ENCODE results near the gene DLG1.

DLG1 gene

DNA sequence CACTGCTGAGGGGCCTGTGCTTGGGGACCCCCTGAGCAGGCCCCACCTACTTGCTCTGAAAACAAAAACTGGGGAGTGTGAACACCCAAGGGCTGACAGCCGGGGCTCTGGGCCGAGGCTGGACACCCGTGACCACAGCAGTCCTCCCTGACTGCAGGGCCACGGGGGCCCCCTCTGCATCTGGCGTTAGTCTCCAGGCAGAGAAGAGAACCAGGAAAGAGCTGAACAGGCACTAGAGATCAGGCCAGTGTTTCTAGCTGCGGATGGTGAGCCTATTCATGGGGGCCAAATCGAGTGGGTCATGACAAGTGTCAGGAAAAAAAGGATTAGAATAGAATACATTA lies 285.9 kb downstream of the DLG1 start:
- TF ChIP-seq, protein P1, sequence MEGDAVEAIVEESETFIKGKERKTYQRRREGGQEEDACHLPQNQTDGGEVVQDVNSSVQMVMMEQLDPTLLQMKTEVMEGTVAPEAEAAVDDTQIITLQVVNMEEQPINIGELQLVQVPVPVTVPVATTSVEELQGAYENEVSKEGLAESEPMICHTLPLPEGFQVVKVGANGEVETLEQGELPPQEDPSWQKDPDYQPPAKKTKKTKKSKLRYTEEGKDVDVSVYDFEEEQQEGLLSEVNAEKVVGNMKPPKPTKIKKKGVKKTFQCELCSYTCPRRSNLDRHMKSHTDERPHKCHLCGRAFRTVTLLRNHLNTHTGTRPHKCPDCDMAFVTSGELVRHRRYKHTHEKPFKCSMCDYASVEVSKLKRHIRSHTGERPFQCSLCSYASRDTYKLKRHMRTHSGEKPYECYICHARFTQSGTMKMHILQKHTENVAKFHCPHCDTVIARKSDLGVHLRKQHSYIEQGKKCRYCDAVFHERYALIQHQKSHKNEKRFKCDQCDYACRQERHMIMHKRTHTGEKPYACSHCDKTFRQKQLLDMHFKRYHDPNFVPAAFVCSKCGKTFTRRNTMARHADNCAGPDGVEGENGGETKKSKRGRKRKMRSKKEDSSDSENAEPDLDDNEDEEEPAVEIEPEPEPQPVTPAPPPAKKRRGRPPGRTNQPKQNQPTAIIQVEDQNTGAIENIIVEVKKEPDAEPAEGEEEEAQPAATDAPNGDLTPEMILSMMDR (IDR thresholded peaks at IDR 0.05; ENCODE audit: low read depth, low read length, missing control alignments) = no peak
- no peak overlapping the region for H3K4me3 ChIP-seq (ENCODE audit: low read depth, low read length)
- DNase-seq (ENCODE audit: low read depth) = no peak

DNA sequence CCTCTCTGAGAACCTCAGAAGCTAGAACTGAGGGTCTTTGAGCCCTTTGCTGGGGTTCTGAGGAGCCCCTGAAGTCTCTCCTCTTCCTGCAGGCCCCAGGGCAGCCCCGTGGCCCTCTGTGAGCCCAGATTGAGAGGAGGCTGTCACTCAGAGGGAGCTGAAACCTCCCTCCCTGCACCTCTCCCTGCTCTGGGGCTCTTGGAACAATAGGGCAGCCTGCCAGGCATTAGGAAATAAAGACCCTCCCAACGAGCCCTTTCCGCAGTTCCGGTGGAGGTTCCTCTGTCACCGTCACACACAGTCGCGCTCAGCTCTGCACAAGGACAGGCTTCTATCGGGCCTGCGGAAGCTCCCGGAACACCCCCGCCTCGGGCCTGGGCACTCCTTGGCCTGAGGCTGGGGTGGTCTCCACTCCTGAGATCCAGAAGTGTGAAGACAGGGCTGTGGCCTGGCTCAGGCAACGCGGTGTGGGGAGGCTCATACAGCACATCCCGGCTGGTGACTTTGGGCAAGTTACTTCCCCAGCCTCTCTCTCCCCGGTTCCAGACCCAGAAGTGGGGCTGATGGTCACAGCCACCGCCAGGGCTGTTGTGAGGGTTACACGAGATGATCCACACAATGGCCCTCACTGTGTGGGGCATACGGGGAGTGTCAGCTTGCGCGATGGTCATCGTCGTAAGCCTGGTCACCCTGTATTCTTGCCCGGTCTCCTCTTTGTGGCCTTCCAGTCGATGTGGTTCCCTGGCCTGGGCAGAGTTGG lies 286.5 kb downstream of the DLG1 start:
- no peak overlapping the region for H3K4me3 ChIP-seq (ENCODE audit: low read depth, low read length)
- TF ChIP-seq, protein P1 (IDR thresholded peaks at IDR 0.05; ENCODE audit: low read depth, low read length, missing control alignments) = no peak
- DNase-seq (ENCODE audit: low read depth) = no peak

DNA sequence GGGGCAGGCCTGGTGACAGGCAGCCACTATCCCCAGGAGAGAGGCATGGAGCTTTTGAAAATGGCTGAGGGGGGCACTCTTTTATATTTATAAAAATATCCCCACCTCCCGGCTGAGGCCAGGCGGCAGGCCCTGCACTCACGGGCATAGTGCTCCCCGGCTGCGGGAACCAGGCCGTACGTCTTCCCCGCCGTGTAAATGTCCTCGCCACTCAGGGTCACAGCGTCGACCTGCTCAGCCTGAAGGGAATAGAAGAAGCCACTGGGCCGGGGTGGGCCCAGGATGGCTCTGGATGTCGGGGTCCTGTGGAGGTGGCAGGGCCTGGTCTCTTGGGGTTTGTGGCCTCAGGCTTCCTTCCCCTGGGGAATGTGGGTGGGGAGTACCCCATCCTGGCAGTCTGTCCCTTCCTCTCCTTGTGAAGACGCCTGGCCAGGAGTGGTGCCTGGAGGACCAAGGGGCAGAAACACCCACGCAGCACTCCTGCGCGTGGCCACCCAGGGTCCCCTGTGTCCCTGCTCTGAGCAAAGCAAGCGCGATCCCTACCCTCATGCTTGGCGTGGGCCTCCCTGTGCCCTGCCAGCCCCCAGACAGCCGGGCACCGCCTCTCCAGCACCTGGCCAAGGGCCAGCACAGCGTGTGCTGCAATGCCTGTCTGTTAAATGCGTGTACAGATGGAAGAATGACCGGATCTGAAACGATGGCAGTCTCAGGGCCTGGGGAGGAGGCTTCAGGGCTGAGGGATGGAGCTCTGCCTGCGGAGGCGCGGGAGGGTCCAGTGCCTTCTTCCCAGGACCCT lies 287.7 kb downstream of the DLG1 start:
- no peak for DNase-seq (ENCODE audit: low read depth)
- TF ChIP-seq, protein P1 (IDR thresholded peaks at IDR 0.05; ENCODE audit: low read depth, low read length, missing control alignments) = no peak
- H3K4me3 ChIP-seq (ENCODE audit: low read depth, low read length) = no peak overlapping the region

DNA sequence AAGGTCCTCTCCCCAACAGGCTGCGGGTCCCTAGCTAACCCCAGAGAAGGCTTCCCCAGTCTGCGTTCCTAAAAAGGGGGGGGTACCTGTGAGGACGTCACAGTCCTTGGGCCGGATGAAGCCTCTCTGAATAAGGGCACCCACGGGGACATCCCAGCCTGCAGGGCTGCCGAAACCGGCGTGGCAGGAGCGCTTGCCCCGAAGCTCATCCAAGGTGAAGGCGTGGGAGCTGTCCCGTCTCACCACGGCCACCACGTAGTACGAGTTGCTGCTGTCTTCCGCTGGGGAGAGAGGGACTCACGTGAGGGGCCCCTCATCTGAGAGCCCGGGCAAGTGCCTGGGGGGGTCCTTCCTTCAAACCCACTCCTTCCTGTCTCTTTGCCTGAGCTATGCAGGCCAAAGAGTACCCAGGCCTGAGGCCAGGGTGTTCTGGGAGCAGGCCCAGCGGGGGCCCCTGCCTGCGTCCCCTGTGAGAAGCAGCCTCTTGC lies 288.8 kb downstream of the DLG1 start:
- TF ChIP-seq, protein P1 (IDR thresholded peaks at IDR 0.05; ENCODE audit: low read depth, low read length, missing control alignments) = no peak
- DNase-seq (ENCODE audit: low read depth) = no peak
- H3K4me3 ChIP-seq (ENCODE audit: low read depth, low read length) = no peak overlapping the region

DNA sequence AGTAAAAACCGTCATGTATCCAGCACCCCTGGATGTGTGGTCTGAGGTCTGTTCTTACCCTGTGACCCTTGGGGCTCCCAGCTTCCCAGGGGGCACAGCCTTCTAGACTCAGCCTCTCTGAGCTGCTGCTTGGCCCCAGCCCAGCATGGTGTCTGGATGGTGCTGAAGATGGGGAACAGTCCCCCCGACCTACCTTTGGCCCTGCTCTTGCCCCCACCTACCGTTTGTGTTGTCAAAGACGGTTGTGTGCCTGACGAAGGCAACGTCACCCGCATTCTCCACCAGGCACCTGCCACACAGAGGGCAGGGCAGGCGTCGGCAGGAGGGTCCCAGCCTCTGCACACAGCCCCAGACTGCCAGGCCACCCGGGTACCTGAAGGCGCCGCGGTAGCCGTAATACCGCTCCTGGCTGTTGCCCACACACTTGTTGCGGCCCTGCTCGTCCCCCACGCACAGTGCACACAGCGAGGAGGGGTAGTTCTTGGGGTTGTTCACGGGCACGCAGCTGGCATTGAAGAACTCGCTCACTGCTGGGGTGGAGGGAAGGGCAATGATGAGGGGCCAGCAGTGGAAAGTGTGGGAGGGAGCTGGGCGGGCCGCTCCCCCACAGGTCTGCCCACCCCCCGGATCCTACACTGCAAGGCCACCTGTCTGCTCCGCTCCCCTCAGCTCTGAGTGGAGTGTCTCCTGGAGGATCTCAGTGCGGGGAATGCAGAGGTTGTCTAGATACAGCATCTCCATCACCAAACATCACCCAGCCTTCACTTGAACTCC lies 289.8 kb downstream of the DLG1 start:
- DNase-seq (ENCODE audit: low read depth) = no peak
- H3K4me3 ChIP-seq (ENCODE audit: low read depth, low read length) = no peak overlapping the region
- TF ChIP-seq, protein P1 (IDR thresholded peaks at IDR 0.05; ENCODE audit: low read depth, low read length, missing control alignments) = no peak

DNA sequence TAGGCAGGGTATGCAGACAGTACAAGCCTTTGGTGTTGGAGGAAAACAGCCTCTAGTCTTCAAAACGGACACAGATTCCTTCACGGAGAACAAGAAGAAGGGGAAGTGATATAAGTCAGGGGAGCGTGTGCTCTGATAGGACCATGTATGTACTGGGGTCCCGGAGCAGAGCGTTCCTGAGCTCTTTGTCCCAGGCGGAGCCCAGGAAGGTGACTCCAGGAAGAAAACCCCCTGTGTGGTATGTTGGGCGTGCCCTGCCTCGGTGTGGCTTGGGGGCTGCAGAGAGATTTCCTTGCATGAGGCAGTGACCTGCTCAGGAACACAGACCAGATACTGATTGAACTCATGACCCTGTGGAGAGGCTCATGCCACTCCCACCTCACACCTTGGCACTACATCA lies 290.5 kb downstream of the DLG1 start:
- no peak overlapping the region for H3K4me3 ChIP-seq (ENCODE audit: low read depth, low read length)
- TF ChIP-seq, protein P1 (IDR thresholded peaks at IDR 0.05; ENCODE audit: low read depth, low read length, missing control alignments) = no peak
- no peak for DNase-seq (ENCODE audit: low read depth)

Data from GM12864 (cell line).